SIG-M5 (cell line): Measurements from ENCODE around the gene L3MBTL2.

Experiments used
- DNase-seq: peaks from one replicate; lab custom pipeline; 2025; lab: John Stamatoyannopoulos, UW

L3MBTL2 gene

GRCh38 chr22:41273128-41273527, 68.0 kb downstream of the L3MBTL2 start:
- no peak for DNase-seq

- no peak for DNase-seq
Observed at GRCh38 chr22:41274856-41275255, 69.7 kb downstream of the L3MBTL2 start.

- no peak for DNase-seq
Observed at GRCh38 chr22:41280065-41280464, 75.0 kb downstream of the L3MBTL2 start.

GRCh38 chr22:41280854-41281253, 75.7 kb downstream of the L3MBTL2 start:
- DNase-seq, result no peak
